Epithelial cell of prostate (primary cell): ENCODE data around the gene GRIA1.
A peak's percentile ranks its signal among the peaks of the same experiment; 100 is the strongest.

Experiments used
- DNase-seq: peaks from one replicate; pipeline ENCODE4 v3.0.0-alpha.2; 2011; ENCODE audit warnings: low read depth, low spot score
- H3K27ac ChIP-seq: fragments of 450-650 bp; 2 replicates; pipeline ENCODE4 v1.5.1; 2017; ENCODE audit warnings: mild to moderate bottlenecking

Gene GRIA1

GRCh38 chr5:153636670-153637451 lies 146.4 kb downstream of the GRIA1 start:
- DNase-seq: no peak
- H3K27ac ChIP-seq: no peak overlapping the region

DNA sequence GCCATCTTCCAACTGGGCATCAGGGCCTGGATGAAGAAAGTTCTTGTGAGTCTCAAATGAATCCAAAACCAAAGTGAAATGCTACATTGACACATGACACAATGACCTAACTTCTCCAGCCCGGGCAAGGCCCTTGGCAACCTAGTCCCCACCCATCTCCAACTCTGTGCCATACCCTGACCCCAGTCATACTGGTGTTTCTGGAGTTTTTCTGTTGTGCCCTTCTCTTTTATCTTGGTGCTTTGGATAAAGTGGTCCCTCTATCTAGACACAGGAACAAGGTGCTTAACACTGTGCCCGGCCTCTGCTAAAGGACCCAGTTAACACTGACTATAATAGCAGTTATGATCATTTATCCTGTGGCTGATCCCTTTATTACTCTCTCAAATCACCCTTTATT lies 149.8 kb downstream of the GRIA1 start:
- DNase-seq: no peak
- no peak overlapping the region for H3K27ac ChIP-seq

- no peak for DNase-seq
- H3K27ac ChIP-seq: no peak overlapping the region
These were observed 150.8 kb downstream of the GRIA1 start for GRCh38 chr5:153641183-153641688.

GRCh38 chr5:153654504-153655200 lies 164.2 kb downstream of the GRIA1 start:
- H3K27ac ChIP-seq: no peak overlapping the region
- no peak for DNase-seq

- DNase-seq: no peak
- H3K27ac ChIP-seq: no peak overlapping the region
These were observed 164.7 kb downstream of the GRIA1 start for GRCh38 chr5:153655201-153655510.

- H3K27ac ChIP-seq: no peak overlapping the region
- no peak for DNase-seq
These were observed 167.7 kb downstream of the GRIA1 start for GRCh38 chr5:153658149-153658548.

DNA sequence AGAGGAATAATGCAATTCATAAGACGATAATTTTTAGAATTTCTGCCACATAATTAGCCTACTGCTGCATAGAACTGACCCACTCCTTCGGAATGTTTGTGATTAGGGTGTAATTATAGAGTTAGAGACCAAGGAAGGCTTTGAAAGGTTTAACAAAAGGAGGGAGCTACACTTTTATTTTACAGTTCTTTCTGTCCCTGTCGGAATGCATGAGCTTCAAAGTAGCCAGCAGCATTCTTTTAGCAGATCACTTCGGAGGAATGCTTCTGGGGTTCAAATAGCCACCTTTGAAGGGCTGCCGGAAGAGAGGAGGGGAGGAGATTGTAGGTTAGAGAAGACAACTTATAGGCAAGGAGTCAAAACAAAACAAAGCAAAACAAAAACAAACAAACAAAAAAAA lies 168.1 kb downstream of the GRIA1 start:
- H3K27ac ChIP-seq: no peak overlapping the region
- DNase-seq: no peak

DNA sequence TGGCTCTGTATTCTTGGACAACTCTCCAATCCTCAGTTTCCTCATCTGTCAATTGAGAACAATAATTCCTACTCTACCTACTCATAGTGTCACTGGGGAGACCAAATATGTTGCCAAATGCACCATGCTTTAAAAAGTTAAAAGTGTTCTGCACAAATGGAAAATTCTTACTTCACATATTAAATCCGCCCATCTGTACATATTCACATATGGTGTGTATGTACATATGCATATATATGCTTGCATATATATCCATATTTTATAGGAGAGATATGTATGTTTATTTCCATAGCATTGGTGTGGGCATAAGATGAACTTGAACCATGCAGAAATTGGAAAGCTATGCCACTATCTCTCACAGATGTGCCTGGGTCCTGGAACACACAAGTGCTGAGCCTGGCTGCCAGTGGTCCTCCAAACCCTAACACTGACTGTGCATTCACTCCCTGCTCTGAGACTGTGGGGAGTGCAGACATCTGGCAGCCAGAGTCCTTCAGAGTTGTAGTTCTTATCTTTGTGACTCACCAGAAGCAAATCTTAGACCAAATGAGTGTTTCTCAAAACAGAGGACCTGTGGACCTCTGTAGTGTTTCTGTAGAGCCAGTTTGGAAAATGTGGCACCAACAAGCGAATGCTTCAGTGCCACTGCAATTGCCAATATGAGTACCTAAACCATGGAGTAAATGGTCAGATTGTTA lies 168.7 kb downstream of the GRIA1 start:
- no peak for DNase-seq
- no peak overlapping the region for H3K27ac ChIP-seq

DNA sequence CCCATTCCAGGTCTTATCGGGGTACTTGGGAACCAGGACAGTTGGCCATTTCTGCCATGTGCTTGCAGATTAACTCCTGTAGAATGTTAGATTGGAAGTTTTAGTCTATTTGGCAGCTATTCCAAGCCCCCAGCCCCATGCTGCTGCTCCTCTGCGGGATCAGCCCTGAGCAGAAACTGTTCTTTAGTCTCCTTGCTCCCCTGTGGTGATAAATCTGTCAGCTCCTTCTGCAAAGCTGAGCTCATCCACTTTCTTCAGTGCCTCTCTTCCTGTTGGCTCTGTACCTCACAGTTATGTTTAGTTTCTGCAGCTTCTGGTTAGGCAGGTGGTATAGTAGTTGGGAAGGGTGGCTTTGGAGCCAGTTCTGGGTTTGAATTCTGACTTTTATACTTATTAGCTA lies 170.4 kb downstream of the GRIA1 start:
- no peak for DNase-seq
- H3K27ac ChIP-seq: no peak overlapping the region

- H3K27ac ChIP-seq: no peak overlapping the region
- peak; percentile 14 for DNase-seq
These were observed 171.4 kb downstream of the GRIA1 start for GRCh38 chr5:153661897-153662296.

DNA sequence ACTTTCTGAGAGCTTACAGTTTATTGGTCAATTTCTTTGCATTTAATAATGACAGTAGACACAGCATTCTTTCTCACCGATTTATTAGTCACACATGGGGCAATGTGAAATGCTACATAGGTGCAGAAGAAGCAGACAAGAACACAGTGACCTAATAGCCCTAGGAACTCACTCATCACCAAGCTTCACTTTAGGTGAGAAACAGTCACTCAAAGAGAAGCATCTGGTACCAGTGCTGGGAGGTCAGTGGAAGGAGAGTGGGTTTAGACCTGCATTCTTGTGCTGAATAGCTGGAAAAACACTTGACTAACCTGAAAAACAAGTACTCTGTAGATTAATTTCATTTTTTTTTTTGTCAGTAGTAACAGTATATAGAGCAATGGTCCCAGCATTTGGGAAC lies 179.6 kb downstream of the GRIA1 start:
- no peak overlapping the region for H3K27ac ChIP-seq
- DNase-seq: no peak

DNA sequence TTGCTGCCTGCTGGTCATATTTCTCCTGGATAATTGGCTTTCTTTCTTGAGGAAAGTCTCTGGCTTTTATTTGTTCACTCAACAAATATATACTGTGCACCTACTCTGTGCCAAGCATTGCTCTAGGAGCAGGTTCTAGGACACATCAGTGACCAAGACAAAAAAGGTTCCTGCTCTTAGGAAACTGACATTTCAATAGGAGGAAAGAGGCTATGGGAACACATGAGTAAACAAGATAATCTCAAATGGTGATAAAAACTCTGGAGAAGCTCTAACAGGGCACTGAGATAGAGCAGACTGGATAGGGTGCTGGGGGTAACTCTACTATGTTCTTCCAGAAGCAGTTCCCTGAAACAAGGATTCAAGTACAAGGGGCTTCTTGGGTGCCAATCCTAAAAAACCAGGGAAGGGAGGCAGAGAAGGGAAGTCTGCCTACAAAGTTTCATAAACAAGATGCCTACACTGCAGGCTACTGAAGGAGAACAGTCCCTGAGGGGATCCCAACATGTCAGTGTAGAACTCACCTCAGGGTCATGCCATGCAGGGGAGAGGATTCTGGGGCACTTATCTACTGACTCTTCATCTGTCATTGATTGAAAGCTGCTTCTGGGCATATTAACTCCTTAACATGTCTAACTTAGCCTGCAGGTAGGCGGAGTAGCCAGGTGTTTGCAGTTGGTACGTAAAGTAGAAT lies 181.3 kb downstream of the GRIA1 start:
- H3K27ac ChIP-seq: no peak overlapping the region
- DNase-seq: no peak

DNA sequence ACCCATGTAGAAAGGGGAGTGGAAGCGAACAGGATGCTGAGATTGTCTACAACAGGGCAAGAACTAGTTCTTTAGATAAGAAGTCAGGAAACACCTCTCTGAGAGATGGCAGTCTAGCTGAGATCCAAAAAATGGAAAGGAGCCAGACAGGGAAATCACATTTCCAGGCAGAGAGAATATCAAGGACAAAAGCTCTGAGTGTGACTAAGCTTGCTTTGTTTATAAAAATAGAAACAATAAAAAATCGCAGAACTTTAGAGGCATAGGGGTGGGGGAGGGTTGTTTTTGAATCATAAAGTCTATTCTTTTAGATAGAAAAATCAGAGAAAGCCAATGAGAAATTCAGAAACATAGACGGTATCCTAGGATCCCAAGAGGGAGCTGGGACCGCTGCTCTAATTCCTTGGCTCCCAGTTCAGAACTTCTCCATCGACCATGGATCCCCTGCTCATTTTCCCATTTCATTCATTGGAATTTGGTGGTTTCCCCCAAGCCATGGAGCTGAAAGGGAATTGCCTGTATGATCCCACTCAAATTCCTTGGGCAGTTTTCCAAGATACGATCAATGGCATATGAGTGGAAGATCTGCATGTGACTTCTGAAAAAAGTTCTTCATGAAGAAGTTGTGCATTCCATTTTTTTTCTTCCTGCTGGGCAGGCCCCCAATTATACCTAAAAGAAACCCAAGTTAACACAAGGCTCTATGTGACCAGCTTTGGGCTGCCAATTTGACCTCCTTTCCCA lies 182.0 kb downstream of the GRIA1 start:
- DNase-seq: no peak
- no peak overlapping the region for H3K27ac ChIP-seq

- no peak overlapping the region for H3K27ac ChIP-seq
These were observed 183.9 kb downstream of the GRIA1 start for GRCh38 chr5:153674356-153674755.

DNA sequence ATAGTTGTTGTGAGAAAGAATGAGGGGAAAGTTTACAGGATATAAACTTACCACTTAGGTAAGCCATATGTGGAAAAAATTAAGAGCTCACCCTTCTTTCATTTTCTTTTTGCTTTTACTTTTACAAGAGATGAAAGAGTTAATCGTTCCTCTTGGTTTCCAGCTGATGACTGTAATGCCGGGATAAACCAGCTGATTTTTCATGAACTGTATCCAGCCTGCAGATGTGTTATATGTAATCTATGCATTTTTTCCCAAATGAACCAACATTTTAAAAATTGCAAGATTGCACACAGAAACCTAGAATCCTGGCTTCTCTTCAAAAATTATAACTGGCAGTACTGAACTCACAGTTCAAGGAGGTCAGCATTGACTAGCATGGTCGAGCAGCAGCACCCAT lies 185.9 kb downstream of the GRIA1 start:
- no peak overlapping the region for H3K27ac ChIP-seq
- no peak for DNase-seq

More at GRCh38 chr5:153674356-153674755, 183.9 kb downstream of the GRIA1 start:
- no peak for DNase-seq

- DNase-seq: no peak
- no peak overlapping the region for H3K27ac ChIP-seq
These were observed 186.4 kb downstream of the GRIA1 start for GRCh38 chr5:153676821-153677220.

- no peak for DNase-seq
These were observed 188.3 kb downstream of the GRIA1 start for GRCh38 chr5:153678617-153679329.

GRCh38 chr5:153690236-153690635 lies 199.8 kb downstream of the GRIA1 start:
- no peak overlapping the region for H3K27ac ChIP-seq
- no peak for DNase-seq

More at GRCh38 chr5:153678617-153679329, 188.3 kb downstream of the GRIA1 start:
- no peak overlapping the region for H3K27ac ChIP-seq

DNA sequence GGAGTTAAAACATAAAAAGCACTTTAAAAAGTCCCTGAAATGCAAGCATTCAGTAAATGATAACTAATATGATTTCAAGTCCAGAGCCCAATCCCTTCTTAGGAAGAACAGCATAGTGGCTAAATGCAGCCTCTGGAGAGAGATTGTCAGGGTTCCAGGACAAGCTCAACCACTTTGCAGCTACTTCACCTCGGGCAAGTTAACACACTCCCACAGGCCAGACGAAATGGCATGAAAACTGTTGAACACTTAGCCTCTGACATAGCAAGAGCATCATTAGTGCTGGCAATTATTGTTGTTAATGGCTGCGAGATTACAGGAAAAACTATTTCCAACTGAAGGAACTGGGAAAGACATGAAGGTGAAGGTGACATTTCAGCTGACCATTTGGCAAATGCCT lies 205.8 kb downstream of the GRIA1 start:
- no peak overlapping the region for H3K27ac ChIP-seq
- DNase-seq: no peak
